Skin epidermis (tissue), 12 donors: ENCODE results near the gene ITPRIPL2.

ENCODE experiments used
- H3K27ac ChIP-seq, 21 experiments: fragments of 200-600 bp; sonication (generic) in 11 of 21; one replicate each; pipeline ENCODE4 v1.5.0; 2020; ENCODE audit warnings: mild to moderate bottlenecking in 3 of 21, inconsistent platforms in 2 of 21, moderate library complexity in 2 of 21
- H3K4me3 ChIP-seq, 7 experiments: fragments of 200-600 bp; sonication (generic) in 2 of 7; one replicate each; pipeline ENCODE4 v1.5.0; 2020; ENCODE audit warnings: inconsistent platforms in 2 of 7, mild to moderate bottlenecking in 2 of 7, moderate library complexity in 1 of 7

The ITPRIPL2 gene

GRCh38 chr16:19113577-19114358 lies at the start of gene ITPRIPL2:
TSS of gene ITPRIPL2 (plus strand) at chr16:19113964. CDS start at chr16:19114462, 498 bp downstream.
- H3K27ac ChIP-seq = peak within 1 kb of the TSS; percentile 75 to 98 (median 93)

GRCh38 chr16:19066988-19067348 lies 46.8 kb upstream of the ITPRIPL2 start:
- Histone ChIP-seq H3K4me3 (peak overlapping the region in 6 of 7 experiments; percentile 55 to 87 (median 74)), H3K27ac (peak overlapping the region in 19 of 21 experiments; percentile 95 to 100 (median 100))

More at GRCh38 chr16:19113577-19114358, at the start of gene ITPRIPL2:
- peak within 1 kb of the TSS; percentile 45 to 66 (median 64) for H3K4me3 ChIP-seq

GRCh38 chr16:19067349-19068236 lies 46.2 kb upstream of the ITPRIPL2 start, which contains the start of gene COQ7:
TSS of gene COQ7 (plus strand) at chr16:19067614. CDS start at chr16:19067665, 51 bp downstream.
- peak within 1 kb of the TSS; percentile 55 to 87 (median 73) for H3K4me3 ChIP-seq
- H3K27ac ChIP-seq = peak within 1 kb of the TSS; percentile 91 to 100 (median 100)

- Histone ChIP-seq H3K4me3 (peak overlapping the region; percentile 55 to 87 (median 73)), H3K27ac (peak overlapping the region; percentile 91 to 100 (median 100))
Observed at GRCh38 chr16:19068237-19068815, 45.4 kb upstream of the ITPRIPL2 start.

- H3K4me3 ChIP-seq = no peak overlapping the region
- no peak overlapping the region for H3K27ac ChIP-seq
Observed at GRCh38 chr16:19071811-19072777, 41.7 kb upstream of the ITPRIPL2 start.

- Histone ChIP-seq H3K4me3 (no peak overlapping the region), H3K27ac (no peak overlapping the region)
Observed at GRCh38 chr16:19073344-19073743, 40.4 kb upstream of the ITPRIPL2 start.

- no peak overlapping the region for H3K27ac ChIP-seq
Observed at GRCh38 chr16:19073863-19074262, 39.9 kb upstream of the ITPRIPL2 start.

GRCh38 chr16:19075511-19075910 lies 38.3 kb upstream of the ITPRIPL2 start:
- Histone ChIP-seq H3K27ac (no peak overlapping the region), H3K4me3 (no peak overlapping the region)

More at GRCh38 chr16:19073863-19074262, 39.9 kb upstream of the ITPRIPL2 start:
- H3K4me3 ChIP-seq = no peak overlapping the region

GRCh38 chr16:19077879-19078278 lies 35.9 kb upstream of the ITPRIPL2 start:
- no peak overlapping the region for H3K27ac ChIP-seq

GRCh38 chr16:19083670-19084069 lies 30.1 kb upstream of the ITPRIPL2 start:
- H3K27ac ChIP-seq = no peak overlapping the region
- H3K4me3 ChIP-seq = no peak overlapping the region

More at GRCh38 chr16:19077879-19078278, 35.9 kb upstream of the ITPRIPL2 start:
- no peak overlapping the region for H3K4me3 ChIP-seq

- Histone ChIP-seq H3K4me3 (no peak overlapping the region), H3K27ac (no peak overlapping the region)
Observed at GRCh38 chr16:19084139-19084538, 29.6 kb upstream of the ITPRIPL2 start.

GRCh38 chr16:19084879-19085278 lies 28.9 kb upstream of the ITPRIPL2 start:
- H3K27ac ChIP-seq = no peak overlapping the region
- no peak overlapping the region for H3K4me3 ChIP-seq

GRCh38 chr16:19085679-19086200 lies 28.0 kb upstream of the ITPRIPL2 start:
- no peak overlapping the region for H3K27ac ChIP-seq
- H3K4me3 ChIP-seq = no peak overlapping the region

- Histone ChIP-seq H3K27ac (peak overlapping the region in 2 of 21 experiments; percentile 46 to 55), H3K4me3 (peak overlapping the region; percentile 8 to 32 (median 27))
Observed at GRCh38 chr16:19086322-19087199, 27.2 kb upstream of the ITPRIPL2 start.

- Histone ChIP-seq H3K4me3 (no peak overlapping the region), H3K27ac (no peak overlapping the region)
Observed at GRCh38 chr16:19088341-19088916, 25.3 kb upstream of the ITPRIPL2 start.

- Histone ChIP-seq H3K27ac (no peak overlapping the region), H3K4me3 (no peak overlapping the region)
Observed at GRCh38 chr16:19089410-19089955, 24.3 kb upstream of the ITPRIPL2 start.

GRCh38 chr16:19090916-19091315 lies 22.8 kb upstream of the ITPRIPL2 start:
- Histone ChIP-seq H3K27ac (no peak overlapping the region), H3K4me3 (no peak overlapping the region)
